Psoas muscle (tissue), 8 donors: ENCODE results near the gene BDKRB1. TPM values are rescaled to one million over a fixed set of nuclear protein-coding genes. Genes with fewer than 3 reads are reported as not detected.

Experiments
- ATAC-seq, 4 donors: fragments of 200-7000 bp; cut with Tn5 transposase; one replicate each; pipeline ENCODE4 v1.9.1; 2020; ENCODE audit warnings: moderate library complexity in 3 of 4, mild to moderate bottlenecking in 2 of 4
- DNase-seq, 2 donors: peaks; one replicate each; pipeline ENCODE4 v3.0.0-alpha.2; 2020
- H3K27ac ChIP-seq: fragments of 200-600 bp; one replicate; pipeline ENCODE4 v1.8.0; 2022
- H3K27me3 ChIP-seq, 3 donors: fragments of 200-600 bp in 1 of 3; one replicate each; pipeline versions ENCODE4 v1.6.1 to v1.8.0; 2013 to 2022; ENCODE audit warnings: low read length in 2 of 3, mild to moderate bottlenecking in 2 of 3, moderate library complexity in 1 of 3; ENCODE audit not compliant: insufficient read depth in 3 of 3
- H3K36me3 ChIP-seq, 2 donors: fragments of 200-600 bp in 1 of 2; one replicate each; pipeline versions ENCODE4 v1.6.1 to v1.8.0; 2013 to 2022; ENCODE audit warnings: low read depth in 1 of 2, mild to moderate bottlenecking in 1 of 2, moderate library complexity in 1 of 2; ENCODE audit not compliant: insufficient read depth in 1 of 2
- H3K4me1 ChIP-seq: fragments of 200-600 bp; one replicate; pipeline ENCODE4 v1.8.0; 2022
- H3K4me3 ChIP-seq: fragments of 200-600 bp; one replicate; pipeline ENCODE4 v1.8.0; 2022; ENCODE audit warnings: mild to moderate bottlenecking
- H3K9me3 ChIP-seq: fragments of 200-600 bp; one replicate; pipeline ENCODE4 v1.8.0; 2022
- CTCF ChIP-seq: fragments of 200-600 bp; IDR thresholded peaks from one replicate; pipeline ENCODE4 v1.8.0; 2022; ENCODE audit warnings: antibody characterized with exemption
- WGBS, 3 donors: extraction: QIAGEN DNeasy Blood & Tissue Kit; methylation state at CpG; one replicate each; pipeline versions ENCODE4 v1.1.6 to v1.1.7; 2013; 5-methylcytosine and 5-hydroxymethylcytosine counted together
- intact Hi-C, 2 donors: fragments of 100-400 bp; cut with DNase I; formaldehyde crosslinking; loops; one replicate each; pipeline versions ENCODE4 v1.11.0 to v1.14.2; 2022
- polyA plus RNA-seq, 3 donors: library from polyadenylated mRNA; stranded (reverse); fragments of 200-250 nt; gene quantifications; one replicate each; pipeline ENCODE4 v1.2.3, GENCODE V29; 2013
- total RNA-seq, 4 donors: library from RNA; stranded (reverse); fragmentation: NEBNext Ultra II Directional in 2 of 4; extraction: Animal tissue kit (Norgen Biotek cat#: 25700) in 2 of 4; gene quantifications; one replicate each; pipeline versions ENCODE4 v1.2.1 to v1.2.4, GENCODE V29; 2021 to 2023
- donor health status: healthy with polysubstance abuse.
- donor health status: DM: no; HTN: no; CAD: no; lungs with moderate emphysema.
- donor health status: Bipolar disorder and iron deficiency.
- donor health status: healthy.
- donor health status: DM: yes; HTN: yes; CAD: no.
- donor health status: DM: no; HTN: no; CAD: no.
- donor health status: DM: no; HTN: no; CAD: no.
- donor health status: DM: yes; HTN: yes; CAD: no.

The BDKRB1 gene
- total and polyA plus RNA-seq, 7 donors, result 0.06 to 0.75 (median 0.13) TPM; not detected in 4

- DNase-seq, result no peak
- H3K27me3 ChIP-seq, result no peaks in the 10 kb centered on the region
- no peak overlapping the region for H3K4me3 ChIP-seq
- ATAC-seq, result no peak
- intact Hi-C loops, result loop anchor here (2.0 to 10.0 kb wide), 3 partner anchors 48 to 130 kb away; no protein-coding TSS in a partner anchor
- no peak overlapping the region for H3K27ac ChIP-seq
- 97 to 98% (median 98%) methylated on average over 2 of the region's 2 CpGs for whole genome bisulfite sequencing, 3 donors
- no peaks in the 10 kb centered on the region for H3K9me3 ChIP-seq
- TF ChIP-seq CTCF, result peak; percentile 47
- peaks cover 0 to 64% of the 10 kb centered on the region in 2 donors for H3K36me3 ChIP-seq
- no peaks in the 10 kb centered on the region for H3K4me1 ChIP-seq
These were observed 41.0 kb downstream of the BDKRB1 start for GRCh38 chr14:96297000-96297399.

- no peak overlapping the region for H3K27ac ChIP-seq
- peaks cover 0 to 67% of the 10 kb centered on the region in 2 donors for H3K36me3 ChIP-seq
- no peaks in the 10 kb centered on the region for H3K9me3 ChIP-seq
- ATAC-seq (no peak), DNase-seq (no peak)
- H3K4me3 ChIP-seq, result no peak overlapping the region
- H3K27me3 ChIP-seq, result no peaks in the 10 kb centered on the region
- H3K4me1 ChIP-seq, result no peaks in the 10 kb centered on the region
- TF ChIP-seq CTCF, result no peak
- 83 to 87% (median 86%) methylated on average over 4 of the region's 4 CpGs for WGBS, 3 donors
- intact Hi-C loops, result loop anchor here (2.0 to 10.0 kb wide), 3 partner anchors 47 to 129 kb away; no protein-coding TSS in a partner anchor
These were observed 42.0 kb downstream of the BDKRB1 start for GRCh38 chr14:96297997-96298515.

- Histone ChIP-seq H3K27ac (no peak overlapping the region), H3K9me3 (no peaks in the 10 kb centered on the region), H3K4me1 (no peaks in the 10 kb centered on the region), H3K4me3 (no peak overlapping the region), H3K36me3 (peaks cover 6 to 68% of the 10 kb centered on the region in 2 donors), H3K27me3 (no peaks in the 10 kb centered on the region)
- ATAC-seq, result no peak
- no peak for TF ChIP-seq CTCF
- no peak for DNase-seq
- 49 to 73% (median 53%) methylated on average over 3 of the region's 3 CpGs for WGBS, 3 donors
- intact Hi-C loops, result loop anchor here (5.0 to 10.0 kb wide), 2 partner anchors 45 to 123 kb away; no protein-coding TSS in a partner anchor
These were observed 43.4 kb downstream of the BDKRB1 start for GRCh38 chr14:96299441-96299840.

- no peaks in the 10 kb centered on the region for H3K4me1 ChIP-seq
- no peaks in the 10 kb centered on the region for H3K27me3 ChIP-seq
- H3K4me3 ChIP-seq, result no peak overlapping the region
- 89 to 98% (median 91%) methylated on average over 3 of the region's 3 CpGs for WGBS, 3 donors
- H3K36me3 ChIP-seq, result peaks cover 10 to 92% of the 10 kb centered on the region in 2 donors
- no peak for TF ChIP-seq CTCF
- no peaks in the 10 kb centered on the region for H3K9me3 ChIP-seq
- DNase-seq (no peak), ATAC-seq (no peak)
- intact Hi-C loops, result loop anchor here (10.0 kb wide), 2 partner anchors 251 to 261 kb away; no protein-coding TSS in a partner anchor
- H3K27ac ChIP-seq, result no peak overlapping the region
These were observed 48.0 kb downstream of the BDKRB1 start for GRCh38 chr14:96303981-96304380.

- intact Hi-C loops, result loop anchor here (10.0 kb wide), 2 partner anchors 250 to 260 kb away; no protein-coding TSS in a partner anchor
- H3K4me3 ChIP-seq, result no peak overlapping the region
- no peak overlapping the region for H3K27ac ChIP-seq
- no peaks in the 10 kb centered on the region for H3K9me3 ChIP-seq
- WGBS, 3 donors, result 76 to 84% (median 80%) methylated on average over 9 of the region's 9 CpGs
- no peak for TF ChIP-seq CTCF
- no peaks in the 10 kb centered on the region for H3K27me3 ChIP-seq
- ATAC-seq (no peak), DNase-seq (no peak)
- peaks cover 13 to 95% of the 10 kb centered on the region in 2 donors for H3K36me3 ChIP-seq
- no peaks in the 10 kb centered on the region for H3K4me1 ChIP-seq
These were observed 48.9 kb downstream of the BDKRB1 start for GRCh38 chr14:96304956-96305355.
